ENCODE measurements around the gene SAMHD1. TPM values are rescaled to one million over a fixed set of nuclear protein-coding genes. Genes with fewer than 3 reads are reported as not detected.
A peak's percentile ranks its signal among the peaks of the same experiment; 100 is the strongest.

SAMHD1 gene
- total and polyA plus RNA-seq, 2 of the 13 experiments (the other 11 are each of a cell fraction or from before 2014, with no cell fraction given): 16.9 to 43.5 TPM

DNA sequence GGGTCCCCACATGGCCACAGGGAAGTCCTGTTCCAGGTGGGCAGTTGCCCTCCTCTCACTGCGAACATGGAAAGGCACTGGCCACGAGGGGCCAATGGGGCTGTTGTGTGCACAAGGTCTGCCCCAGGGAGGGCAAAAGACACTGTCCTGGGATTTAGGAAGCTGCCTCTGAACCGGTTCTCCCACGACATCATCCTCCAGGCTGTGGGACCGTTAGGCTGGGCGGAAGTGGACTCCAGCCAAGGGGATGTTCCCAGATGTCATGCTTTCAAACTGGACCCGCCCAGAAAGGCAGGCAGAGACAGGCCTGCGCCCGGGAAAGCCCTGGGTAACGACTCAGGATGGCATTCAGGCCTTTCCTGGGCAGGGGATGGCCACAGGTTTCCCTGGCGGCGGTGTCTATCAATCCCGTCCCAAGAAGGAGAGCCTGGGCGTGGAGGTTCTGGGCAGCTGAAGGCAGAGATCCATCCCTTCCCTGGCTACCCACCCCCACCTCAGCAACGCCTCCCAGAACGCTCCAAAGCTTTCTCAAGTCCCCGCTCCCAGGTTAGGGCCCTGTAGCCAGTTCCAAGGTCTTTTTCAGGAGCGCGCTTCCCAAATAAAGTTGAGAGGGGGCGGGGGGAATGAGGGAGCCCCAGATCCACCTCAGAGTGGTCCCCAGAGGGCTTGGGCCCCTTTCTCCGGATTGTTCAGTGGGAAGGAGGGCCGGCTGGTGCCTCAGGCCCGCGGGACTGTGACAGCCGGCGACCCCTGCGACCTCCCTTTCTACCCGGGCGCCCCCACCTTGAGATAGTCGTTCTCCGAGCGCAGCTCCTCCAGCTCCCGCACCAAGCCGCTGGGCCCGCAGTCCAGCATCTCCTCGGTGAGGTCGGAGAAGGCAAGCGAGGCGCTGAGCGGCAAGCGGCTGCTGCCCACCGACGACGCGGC, 89.4 kb downstream of the SAMHD1 start (continued):
- TF ChIP-seq, protein P1, sequence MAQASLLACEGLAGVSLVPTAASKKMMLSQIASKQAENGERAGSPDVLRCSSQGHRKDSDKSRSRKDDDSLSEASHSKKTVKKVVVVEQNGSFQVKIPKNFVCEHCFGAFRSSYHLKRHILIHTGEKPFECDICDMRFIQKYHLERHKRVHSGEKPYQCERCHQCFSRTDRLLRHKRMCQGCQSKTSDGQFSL (CRISPR knock-in tag; IDR thresholded peaks at IDR 0.05): no peak
- TF ChIP-seq ZNF10 (CRISPR knock-in tag; IDR thresholded peaks at IDR 0.05; ENCODE audit: borderline replicate concordance, low read depth): no peak
- no peak for TF ChIP-seq GTF3A (CRISPR knock-in tag; conservative IDR thresholded peaks at IDR 0.05)
- peak; percentile 37 for TF ChIP-seq XRCC5 (optimal IDR thresholded peaks at IDR 0.05; ENCODE audit: low read length)
- TF ChIP-seq, protein P2, sequence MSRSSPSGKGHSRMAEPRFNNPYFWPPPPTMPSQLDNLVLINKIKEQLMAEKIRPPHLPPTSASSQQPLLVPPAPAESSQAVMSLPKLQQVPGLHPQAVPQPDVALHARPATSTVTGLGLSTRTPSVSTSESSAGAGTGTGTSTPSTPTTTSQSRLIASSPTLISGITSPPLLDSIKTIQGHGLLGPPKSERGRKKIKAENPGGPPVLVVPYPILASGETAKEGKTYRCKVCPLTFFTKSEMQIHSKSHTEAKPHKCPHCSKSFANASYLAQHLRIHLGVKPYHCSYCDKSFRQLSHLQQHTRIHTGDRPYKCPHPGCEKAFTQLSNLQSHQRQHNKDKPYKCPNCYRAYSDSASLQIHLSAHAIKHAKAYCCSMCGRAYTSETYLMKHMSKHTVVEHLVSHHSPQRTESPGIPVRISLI (CRISPR knock-in tag; IDR thresholded peaks at IDR 0.05; ENCODE audit: borderline replicate concordance): peak; percentile 16; the same call in 1 of the 2 replicates
- peak; percentile 52; the same call in 1 of the 2 replicates for TF ChIP-seq PHF20 (CRISPR knock-in tag; IDR thresholded peaks at IDR 0.05)
- no peak for TF ChIP-seq ZNF850 (CRISPR knock-in tag; conservative IDR thresholded peaks at IDR 0.05)
- no peak for TF ChIP-seq NFKBIZ (CRISPR knock-in tag; IDR thresholded peaks at IDR 0.05)
- TF ChIP-seq KLF15 (CRISPR knock-in tag; IDR thresholded peaks at IDR 0.05; ENCODE audit: borderline replicate concordance): no peak; the same call in 1 of the 2 replicates
- TF ChIP-seq CAMTA2 (CRISPR knock-in tag; IDR thresholded peaks at IDR 0.05; ENCODE audit: borderline replicate concordance): 0 out of 2 replicates have a peak, but pooled peaks have one; percentile 58
- TF ChIP-seq ZNF143 (CRISPR knock-in tag; IDR thresholded peaks at IDR 0.05): 0 out of 2 replicates have a peak, but pooled peaks have one; percentile 16
- TF ChIP-seq REXO4 (CRISPR knock-in tag; IDR thresholded peaks at IDR 0.05; ENCODE audit: borderline replicate concordance): peak; percentile 52; the same call in 1 of the 2 replicates
- TF ChIP-seq FIP1L1 (IDR thresholded peaks at IDR 0.05; ENCODE audit: borderline replicate concordance, insufficient read depth, low read depth, low read length): no peak
- no peak for TF ChIP-seq KAT2B (IDR thresholded peaks at IDR 0.05; ENCODE audit: borderline replicate concordance, low read depth, low read length)
- no peak for TF ChIP-seq ZKSCAN1 (IDR thresholded peaks at IDR 0.05; ENCODE audit: low read length)
- TF ChIP-seq, protein P3, sequence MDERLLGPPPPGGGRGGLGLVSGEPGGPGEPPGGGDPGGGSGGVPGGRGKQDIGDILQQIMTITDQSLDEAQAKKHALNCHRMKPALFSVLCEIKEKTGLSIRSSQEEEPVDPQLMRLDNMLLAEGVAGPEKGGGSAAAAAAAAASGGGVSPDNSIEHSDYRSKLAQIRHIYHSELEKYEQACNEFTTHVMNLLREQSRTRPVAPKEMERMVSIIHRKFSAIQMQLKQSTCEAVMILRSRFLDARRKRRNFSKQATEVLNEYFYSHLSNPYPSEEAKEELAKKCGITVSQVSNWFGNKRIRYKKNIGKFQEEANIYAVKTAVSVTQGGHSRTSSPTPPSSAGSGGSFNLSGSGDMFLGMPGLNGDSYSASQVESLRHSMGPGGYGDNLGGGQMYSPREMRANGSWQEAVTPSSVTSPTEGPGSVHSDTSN (CRISPR knock-in tag; IDR thresholded peaks at IDR 0.05): no peak
- no peak for TF ChIP-seq NFIC (IDR thresholded peaks at IDR 0.05; ENCODE audit: low read length)
- no peak; the same call in 1 of the 2 replicates for TF ChIP-seq ZNF567 (CRISPR knock-in tag; IDR thresholded peaks at IDR 0.05; ENCODE audit: borderline replicate concordance)
- no peak for TF ChIP-seq ZNF326 (CRISPR knock-in tag; IDR thresholded peaks at IDR 0.05; ENCODE audit: borderline replicate concordance)
- TF ChIP-seq ZNF883 (CRISPR knock-in tag; IDR thresholded peaks at IDR 0.05; ENCODE audit: not compliant biosample characterization): peak; percentile 70
- TF ChIP-seq SP140L (CRISPR knock-in tag; IDR thresholded peaks at IDR 0.05; ENCODE audit: borderline replicate concordance): no peak
- TF ChIP-seq, protein P4, sequence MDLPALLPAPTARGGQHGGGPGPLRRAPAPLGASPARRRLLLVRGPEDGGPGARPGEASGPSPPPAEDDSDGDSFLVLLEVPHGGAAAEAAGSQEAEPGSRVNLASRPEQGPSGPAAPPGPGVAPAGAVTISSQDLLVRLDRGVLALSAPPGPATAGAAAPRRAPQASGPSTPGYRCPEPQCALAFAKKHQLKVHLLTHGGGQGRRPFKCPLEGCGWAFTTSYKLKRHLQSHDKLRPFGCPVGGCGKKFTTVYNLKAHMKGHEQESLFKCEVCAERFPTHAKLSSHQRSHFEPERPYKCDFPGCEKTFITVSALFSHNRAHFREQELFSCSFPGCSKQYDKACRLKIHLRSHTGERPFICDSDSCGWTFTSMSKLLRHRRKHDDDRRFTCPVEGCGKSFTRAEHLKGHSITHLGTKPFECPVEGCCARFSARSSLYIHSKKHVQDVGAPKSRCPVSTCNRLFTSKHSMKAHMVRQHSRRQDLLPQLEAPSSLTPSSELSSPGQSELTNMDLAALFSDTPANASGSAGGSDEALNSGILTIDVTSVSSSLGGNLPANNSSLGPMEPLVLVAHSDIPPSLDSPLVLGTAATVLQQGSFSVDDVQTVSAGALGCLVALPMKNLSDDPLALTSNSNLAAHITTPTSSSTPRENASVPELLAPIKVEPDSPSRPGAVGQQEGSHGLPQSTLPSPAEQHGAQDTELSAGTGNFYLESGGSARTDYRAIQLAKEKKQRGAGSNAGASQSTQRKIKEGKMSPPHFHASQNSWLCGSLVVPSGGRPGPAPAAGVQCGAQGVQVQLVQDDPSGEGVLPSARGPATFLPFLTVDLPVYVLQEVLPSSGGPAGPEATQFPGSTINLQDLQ (CRISPR knock-in tag; IDR thresholded peaks at IDR 0.05): peak; percentile 73; the same call in 1 of the 2 replicates
- no peak for TF ChIP-seq CENPT (CRISPR knock-in tag; IDR thresholded peaks at IDR 0.05; ENCODE audit: low read depth)
- no peak for TF ChIP-seq SAFB2 (CRISPR knock-in tag; IDR thresholded peaks at IDR 0.05; ENCODE audit: borderline replicate concordance, low read depth)
